ENCODE data around the gene DIPK1A.

- TF ChIP-seq CTCF (IDR thresholded peaks at IDR 0.05; ENCODE audit: insufficient read depth, low read depth, low read length): no peak
- TF ChIP-seq EZH2 (IDR thresholded peaks at IDR 0.05; ENCODE audit: insufficient read depth, low read length): no peak
Measured at GRCh38 chr1:92899780-92900179, 61.5 kb downstream of the DIPK1A start.
